Cortex of kidney (tissue), 1 donor: ENCODE measurements around the gene TMEM256.

ENCODE experiments used
- DNase-seq: peaks from one replicate; lab custom pipeline; 2025; lab: John Stamatoyannopoulos, UW

TMEM256 gene

DNA sequence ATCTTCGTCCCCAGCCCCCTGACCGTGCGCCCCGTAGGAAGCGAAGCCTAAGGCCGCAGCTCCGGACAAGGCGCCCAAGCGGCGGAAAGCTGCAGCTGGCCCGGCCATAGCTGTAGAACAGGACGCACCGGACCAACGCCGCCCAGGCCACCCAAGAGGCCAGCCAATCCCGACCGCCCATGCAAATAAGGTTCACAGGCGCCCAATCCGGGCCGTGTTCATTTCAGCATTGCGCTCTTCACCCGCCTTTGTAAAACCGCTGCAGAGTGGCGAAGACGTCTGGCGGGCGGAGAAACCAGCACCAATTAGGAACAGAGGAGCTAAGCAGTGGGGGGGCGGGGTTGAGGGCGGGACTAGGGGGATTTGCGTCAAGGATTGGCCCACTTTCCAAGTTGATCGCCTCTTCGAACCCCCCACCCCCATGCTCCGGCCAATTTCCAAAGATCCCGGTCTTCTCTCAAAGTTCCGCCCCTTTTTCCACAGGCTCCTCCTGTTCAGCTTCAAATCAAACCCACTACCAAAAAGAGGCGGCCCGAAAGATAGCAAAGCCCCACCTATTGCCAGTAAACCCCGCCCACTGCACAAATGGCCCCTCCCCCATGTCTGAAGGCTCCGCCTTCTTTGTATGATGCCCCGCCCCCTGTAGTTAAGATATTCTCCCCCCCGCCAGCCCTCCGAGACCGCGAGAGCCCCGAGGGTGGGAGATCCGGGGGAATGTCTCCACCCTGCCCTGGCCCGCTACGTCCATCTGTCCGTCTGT, at the start of gene TMEM256:
TSS of gene TMEM256 (minus strand) at position 121 of the 760 bp plus-strand sequence. CDS start at position 108, 13 bp downstream.
- no peak for DNase-seq

DNA sequence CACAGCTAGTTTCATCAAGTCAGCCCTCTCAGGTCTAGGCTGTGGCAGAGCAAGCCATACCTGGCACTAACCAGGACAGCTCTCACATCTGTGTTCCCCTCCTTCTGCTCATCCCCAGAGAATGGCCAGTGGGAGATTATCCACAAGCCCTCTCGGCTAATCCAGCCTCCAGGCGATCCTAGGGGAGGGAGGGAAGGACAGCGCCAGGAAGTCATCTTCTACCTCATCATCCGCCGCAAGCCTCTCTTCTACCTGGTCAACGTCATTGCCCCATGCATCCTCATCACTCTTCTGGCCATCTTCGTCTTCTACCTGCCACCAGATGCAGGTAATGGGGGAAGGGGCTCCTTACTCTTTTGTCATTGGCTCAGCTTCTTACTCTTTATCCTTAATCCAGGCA, 44.6 kb upstream of the TMEM256 start:
- DNase-seq: no peak

- DNase-seq: no peak
These were observed 41.7 kb upstream of the TMEM256 start for GRCh38 chr17:7445619-7445968.

DNA sequence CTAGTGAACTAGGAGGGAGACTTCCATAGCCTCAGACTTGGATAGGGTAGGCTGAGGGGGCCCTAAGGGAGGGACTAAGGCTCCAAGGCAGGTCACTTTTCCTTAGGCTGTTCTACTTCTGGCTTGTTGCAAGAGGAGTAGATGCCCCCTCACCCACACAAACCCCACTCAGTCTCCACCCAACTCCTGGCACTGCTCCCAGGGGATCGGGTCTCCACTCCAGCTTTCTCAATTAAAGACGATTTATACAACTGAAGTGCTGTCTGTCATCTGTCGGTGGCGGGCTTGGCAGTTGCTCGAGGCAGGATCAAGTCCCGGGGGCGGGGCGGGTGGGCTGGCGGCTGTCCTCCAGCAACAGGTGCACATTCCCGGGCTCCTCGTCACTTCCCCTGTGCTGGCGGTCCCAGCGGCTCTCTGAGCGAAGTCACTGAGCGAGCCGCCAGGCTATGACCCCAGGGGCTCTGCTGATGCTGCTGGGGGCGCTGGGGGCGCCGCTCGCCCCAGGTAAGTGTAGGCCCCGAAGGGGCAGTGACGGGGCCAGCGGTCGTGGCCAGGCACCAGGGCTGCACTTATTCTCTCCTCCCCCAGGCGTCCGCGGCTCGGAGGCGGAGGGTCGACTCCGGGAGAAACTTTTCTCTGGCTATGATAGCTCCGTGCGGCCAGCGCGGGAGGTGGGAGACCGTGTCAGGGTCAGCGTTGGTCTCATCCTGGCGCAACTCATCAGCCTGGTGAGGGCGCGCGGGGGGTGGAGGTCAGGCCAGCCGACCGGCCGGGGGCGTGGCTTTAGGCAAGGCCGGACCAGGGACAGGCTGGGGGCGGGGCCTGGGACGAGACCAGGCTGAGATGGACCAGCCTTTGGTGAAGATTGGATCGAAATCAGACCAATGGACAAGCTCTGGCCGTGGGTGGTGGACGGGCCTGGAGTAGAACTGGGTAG, 41.1 kb upstream of the TMEM256 start, which contains the start of gene CHRNB1:
TSS of gene CHRNB1 (plus strand) at position 380 of the 937 bp plus-strand sequence. CDS start at position 447, 67 bp downstream.
- DNase-seq: no peak

GRCh38 chr17:7443499-7444485, 39.9 kb upstream of the TMEM256 start:
- no peak for DNase-seq

GRCh38 chr17:7442142-7442541, 38.2 kb upstream of the TMEM256 start:
- no peak for DNase-seq

DNA sequence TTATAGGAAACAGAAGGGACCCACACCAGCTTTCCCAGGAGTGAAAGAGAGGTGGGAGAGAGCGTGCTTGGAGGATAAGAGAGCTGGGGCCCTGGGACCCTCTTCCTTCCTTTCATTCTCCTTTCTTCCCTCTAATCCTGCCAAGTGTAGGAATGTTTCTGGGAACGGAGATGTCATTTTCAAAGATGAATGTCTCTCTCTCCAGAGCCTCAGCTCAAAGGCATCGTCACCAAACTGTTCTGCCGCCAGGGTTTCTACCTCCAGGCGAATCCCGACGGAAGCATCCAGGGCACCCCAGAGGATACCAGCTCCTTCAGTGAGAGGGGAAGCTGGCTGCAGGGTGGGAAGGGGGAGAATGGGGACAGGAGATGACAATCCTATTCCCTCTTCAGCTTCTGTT, 37.4 kb upstream of the TMEM256 start:
- DNase-seq: no peak

DNA sequence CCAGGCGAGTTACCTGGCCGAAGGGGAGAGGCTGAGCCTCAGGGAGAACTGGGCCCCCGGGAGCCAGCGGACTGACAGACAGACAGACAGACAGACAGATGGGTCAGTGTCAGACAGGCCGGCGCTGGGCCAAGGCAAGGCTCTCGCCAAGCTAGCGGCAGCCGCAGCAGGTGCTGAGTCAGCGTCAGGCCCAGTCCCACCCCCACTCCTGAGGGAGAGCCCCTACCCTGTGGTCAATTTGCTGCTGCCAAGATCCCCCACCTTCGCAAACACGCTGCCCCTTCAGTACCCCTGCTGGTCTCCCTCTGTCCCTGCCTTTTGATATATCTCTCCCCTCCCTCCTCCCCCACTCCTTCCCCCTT, 36.9 kb upstream of the TMEM256 start:
- DNase-seq: no peak

DNA sequence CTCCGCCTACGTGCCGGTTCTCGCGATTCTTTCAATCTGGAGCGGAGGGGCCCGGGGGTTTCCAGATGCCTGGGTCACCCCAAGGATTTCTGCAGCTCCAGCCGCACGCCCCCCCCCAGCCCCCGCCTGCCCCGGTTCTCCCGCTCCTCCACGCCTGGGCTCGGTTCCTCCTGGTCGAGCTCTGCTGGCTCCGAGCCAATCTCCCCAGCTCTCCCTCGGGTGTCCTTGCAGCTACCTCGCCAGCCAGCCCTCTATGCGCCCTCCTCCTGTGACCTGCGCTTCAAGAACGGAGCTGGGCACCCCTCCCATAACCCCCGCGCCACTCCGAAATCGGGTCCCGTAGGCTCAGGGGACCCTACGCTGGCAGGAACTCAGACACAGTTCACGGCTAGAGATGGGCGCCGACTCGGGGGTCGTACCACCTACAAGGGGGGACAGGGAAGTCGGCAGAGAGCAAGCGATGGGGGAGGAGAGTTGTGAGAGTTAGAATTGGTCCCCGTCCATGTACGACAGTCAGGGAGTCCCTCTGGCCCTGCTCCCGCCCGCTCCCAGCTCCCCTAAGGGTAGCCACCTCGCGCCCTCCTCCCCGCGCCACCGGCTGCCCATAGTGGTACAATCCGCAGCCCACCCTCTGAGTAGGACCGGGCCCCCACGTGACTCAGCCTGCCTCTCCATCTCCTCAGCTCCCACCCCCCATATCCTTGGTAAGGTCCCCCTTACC, 36.4 kb upstream of the TMEM256 start:
- DNase-seq: no peak

- DNase-seq: no peak
These were observed 35.7 kb upstream of the TMEM256 start, which contains the start of gene FGF11 for GRCh38 chr17:7439462-7440112. TSS of gene FGF11 (plus strand) at chr17:7439512. CDS start at chr17:7439621, 109 bp downstream.

DNA sequence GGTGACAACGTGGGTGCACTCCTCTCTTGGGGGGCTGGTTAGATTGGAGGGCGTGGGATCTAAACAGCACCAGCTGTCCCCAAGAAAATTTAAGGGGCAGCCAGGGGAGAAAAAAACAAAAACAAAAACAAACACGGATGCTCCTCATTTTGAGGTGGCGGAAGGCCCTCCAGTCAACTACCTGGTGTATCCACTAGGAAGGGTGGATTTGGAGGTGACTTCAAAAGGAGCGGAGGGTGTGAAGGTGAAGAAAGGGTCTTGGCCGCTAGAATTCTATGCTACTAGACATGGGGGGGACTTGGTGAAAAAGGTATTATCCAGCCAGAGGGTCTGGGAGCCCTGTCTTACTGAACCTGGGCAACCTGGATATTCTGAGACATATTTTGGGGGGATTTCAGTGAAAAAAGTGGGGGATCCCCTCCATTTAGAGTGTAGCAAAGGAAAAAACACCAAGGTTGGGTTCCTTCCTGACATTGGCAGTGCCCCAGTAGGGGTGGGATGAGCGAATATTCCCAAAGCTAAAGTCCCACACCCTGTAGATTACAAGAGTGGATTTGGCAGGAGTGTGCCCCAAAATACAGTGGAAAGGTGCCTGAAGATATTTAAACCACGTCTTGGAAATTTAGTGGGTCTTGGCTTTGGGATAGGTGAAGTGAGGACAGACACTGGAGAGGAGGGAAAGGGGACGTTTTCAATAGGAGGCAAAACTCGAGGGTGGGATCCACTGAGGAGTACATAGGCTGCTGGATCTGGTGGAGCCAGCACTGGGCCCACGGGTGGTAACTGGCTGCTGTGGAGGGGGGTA, 35.0 kb upstream of the TMEM256 start:
- DNase-seq: no peak

GRCh38 chr17:7437950-7438614, 34.2 kb upstream of the TMEM256 start:
- no peak for DNase-seq

DNA sequence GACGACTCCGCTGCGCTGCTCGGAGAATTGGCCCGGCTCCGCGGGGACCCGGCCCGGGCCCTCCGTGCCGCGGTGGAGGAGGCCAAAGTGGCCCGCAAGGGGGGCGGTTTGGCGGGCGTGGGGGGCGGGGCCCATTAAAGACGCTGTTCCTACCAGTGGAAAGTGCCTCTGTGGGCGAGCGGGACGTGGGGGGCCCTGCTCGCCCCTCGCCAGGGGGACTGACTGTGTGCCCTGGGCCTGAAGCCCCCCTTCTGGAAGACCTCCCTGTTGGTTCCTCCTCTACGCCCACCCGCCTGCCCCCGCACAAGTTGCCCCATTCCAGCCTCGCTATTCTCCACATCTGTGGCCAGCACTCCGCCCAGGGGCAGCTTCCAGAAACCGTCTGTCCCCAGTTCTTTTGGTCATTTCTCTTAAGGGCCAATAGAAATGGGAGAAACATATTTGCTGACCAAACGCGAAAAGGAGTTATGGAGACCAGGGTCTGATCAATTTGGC, 33.5 kb upstream of the TMEM256 start:
- DNase-seq: no peak

DNA sequence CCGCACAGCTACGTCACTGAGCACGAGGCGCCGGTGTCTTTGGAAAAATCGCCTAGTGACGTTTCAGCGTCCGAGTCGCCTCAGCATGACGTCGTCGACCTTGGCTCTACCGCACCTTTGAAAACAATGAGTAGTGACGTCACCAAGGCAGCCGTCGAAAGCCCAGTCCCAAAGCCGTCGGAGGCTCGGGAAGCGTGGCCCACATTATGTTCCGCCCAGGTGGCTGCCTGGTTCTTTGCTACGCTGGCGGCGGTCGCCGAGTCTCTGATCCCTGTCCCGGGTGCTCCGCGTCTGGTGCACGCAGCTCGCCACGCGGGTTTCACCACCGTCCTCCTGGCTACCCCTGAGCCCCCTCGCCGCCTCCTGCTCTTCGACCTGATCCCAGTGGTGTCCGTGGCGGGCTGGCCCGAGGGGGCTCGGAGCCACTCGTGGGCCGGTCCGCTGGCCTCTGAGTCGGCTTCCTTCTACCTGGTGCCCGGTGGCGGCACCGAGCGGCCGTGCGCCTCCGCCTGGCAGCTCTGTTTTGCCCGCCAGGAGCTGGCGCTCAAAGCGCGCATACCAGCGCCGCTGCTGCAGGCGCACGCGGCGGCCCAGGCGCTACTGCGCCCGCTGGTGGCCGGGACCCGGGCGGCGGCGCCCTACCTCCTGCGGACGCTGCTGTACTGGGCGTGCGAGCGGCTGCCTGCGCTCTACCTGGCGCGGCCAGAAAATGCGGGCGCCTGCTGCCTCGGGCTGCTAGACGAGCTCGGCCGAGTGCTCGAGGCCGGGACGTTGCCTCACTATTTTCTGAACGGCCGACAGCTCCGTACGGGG, 32.9 kb upstream of the TMEM256 start:
- no peak for DNase-seq

- DNase-seq: no peak
These were observed 32.0 kb upstream of the TMEM256 start for GRCh38 chr17:7435676-7436555.

GRCh38 chr17:7432296-7432695, 28.4 kb upstream of the TMEM256 start:
- no peak for DNase-seq

DNA sequence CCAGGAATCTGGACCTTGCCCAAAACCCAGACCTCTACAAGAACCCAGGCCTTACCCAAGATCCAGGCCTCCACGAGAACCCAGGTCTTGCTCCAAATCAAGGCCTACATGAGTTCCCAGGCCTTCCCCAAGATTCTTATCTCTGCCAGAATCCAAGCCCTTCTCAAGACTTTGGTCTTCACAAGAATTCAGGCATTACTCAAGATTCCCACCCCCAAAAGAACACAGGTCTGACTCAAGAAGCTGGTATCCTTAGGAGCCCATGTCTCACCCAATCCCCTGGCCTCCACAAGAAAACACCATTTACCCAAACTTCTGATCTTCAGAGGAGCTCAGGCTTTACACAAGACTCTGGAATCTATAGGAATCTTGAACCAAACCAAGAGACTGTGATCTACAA, 27.3 kb upstream of the TMEM256 start:
- no peak for DNase-seq
